ENCODE results near the gene SOWAHC. TPM values are rescaled to one million over a fixed set of nuclear protein-coding genes. Genes with fewer than 3 reads are reported as not detected.

SOWAHC gene
- total and polyA plus RNA-seq, 2 of the 13 experiments (the other 11 are each of a cell fraction or from before 2014, with no cell fraction given): 21.2 to 22.5 TPM

GRCh38 chr2:109614715-109615636, 812 bp downstream of the SOWAHC start (continued):
- TF ChIP-seq LRRFIP1 (CRISPR knock-in tag; conservative IDR thresholded peaks at IDR 0.05): no peak
- TF ChIP-seq ZNF563 (CRISPR knock-in tag; IDR thresholded peaks at IDR 0.05): peak; percentile 86
- peak; percentile 31; the same call in 1 of the 2 replicates for TF ChIP-seq ZNF83 (CRISPR knock-in tag; IDR thresholded peaks at IDR 0.05; ENCODE audit: borderline replicate concordance)
- TF ChIP-seq ZFY (CRISPR knock-in tag; IDR thresholded peaks at IDR 0.05): peak; percentile 67; the same call in 1 of the 2 replicates
- peak; percentile 92 for TF ChIP-seq ZNF546 (CRISPR knock-in tag; conservative IDR thresholded peaks at IDR 0.05)
- no peak; the same call in 1 of the 2 replicates for TF ChIP-seq SATB2 (CRISPR knock-in tag; IDR thresholded peaks at IDR 0.05)
- no peak for TF ChIP-seq RBAK (CRISPR knock-in tag; IDR thresholded peaks at IDR 0.05)
- TF ChIP-seq ZBTB25 (CRISPR knock-in tag; IDR thresholded peaks at IDR 0.05): no peak
- TF ChIP-seq THAP9 (CRISPR knock-in tag; IDR thresholded peaks at IDR 0.05; ENCODE audit: borderline replicate concordance): peak; percentile 80
- no peak for TF ChIP-seq POGK (CRISPR knock-in tag; conservative IDR thresholded peaks at IDR 0.05)
- 0 out of 2 replicates have a peak, but pooled peaks have one; percentile 63 for TF ChIP-seq ZNF75D (CRISPR knock-in tag; IDR thresholded peaks at IDR 0.05; ENCODE audit: borderline replicate concordance)
- no peak for TF ChIP-seq ZNF652 (CRISPR knock-in tag; IDR thresholded peaks at IDR 0.05; ENCODE audit: borderline replicate concordance, low read depth)
- no peak for TF ChIP-seq RCOR2 (CRISPR knock-in tag; IDR thresholded peaks at IDR 0.05)
- no peak for TF ChIP-seq SYNCRIP (IDR thresholded peaks at IDR 0.05; ENCODE audit: insufficient read depth, low read depth, low read length)
- TF ChIP-seq KLF9 (CRISPR knock-in tag; IDR thresholded peaks at IDR 0.05; ENCODE audit: low read depth): no peak
- TF ChIP-seq HDAC2 (CRISPR knock-in tag; IDR thresholded peaks at IDR 0.05): peak; percentile 20; the same call in 1 of the 2 replicates
- TF ChIP-seq ARID2 (CRISPR knock-in tag; IDR thresholded peaks at IDR 0.05; ENCODE audit: borderline replicate concordance): peak; percentile 29; the same call in 1 of the 2 replicates
- no peak for TF ChIP-seq HOXD1 (CRISPR knock-in tag; IDR thresholded peaks at IDR 0.05)
- TF ChIP-seq ZNF484 (CRISPR knock-in tag; IDR thresholded peaks at IDR 0.05; ENCODE audit: borderline replicate concordance, low read depth): peak; percentile 86; the same call in 1 of the 2 replicates
- peak; percentile 74 for TF ChIP-seq ARNTL (CRISPR knock-in tag; IDR thresholded peaks at IDR 0.05)
- no peak for TF ChIP-seq ZFP1 (CRISPR knock-in tag; IDR thresholded peaks at IDR 0.05)
- TF ChIP-seq KDM4B (CRISPR knock-in tag; IDR thresholded peaks at IDR 0.05): no peak; the same call in 1 of the 2 replicates
